Measurements from ENCODE around the gene PRUNE2.

Gene PRUNE2

GRCh38 chr9:76729116-76729515 is 176.8 kb downstream of the PRUNE2 start:
- TF ChIP-seq REST (IDR thresholded peaks at IDR 0.05; ENCODE audit: insufficient replicate concordance, low read depth) (no peak), POLR2AphosphoS5 (IDR thresholded peaks at IDR 0.05; ENCODE audit: low read depth) (no peak), GABPA (IDR thresholded peaks at IDR 0.05; ENCODE audit: low read depth) (no peak), SPI1 (IDR thresholded peaks at IDR 0.05; ENCODE audit: borderline replicate concordance, low read depth) (no peak), CTCF (IDR thresholded peaks at IDR 0.05; ENCODE audit: insufficient read depth, low read length) (no peak)
- Histone ChIP-seq H3K4me3 (replicated peaks; ENCODE audit: insufficient read depth, low read length) (no peak overlapping the region), H3K27me3 (ENCODE audit: insufficient read depth, poor library complexity, severe bottlenecking) (peaks cover 3% of the 10 kb centered on the region), H3K27ac (replicated peaks) (no peak overlapping the region)
- DNase-seq (ENCODE audit: low read depth in 1 of 2, low spot score in 1 of 2): no peak

- TF ChIP-seq GABPA (IDR thresholded peaks at IDR 0.05; ENCODE audit: low read depth) (no peak), REST (IDR thresholded peaks at IDR 0.05; ENCODE audit: insufficient replicate concordance, low read depth) (no peak)
- Histone ChIP-seq H3K27ac (replicated peaks) (no peak overlapping the region), H3K27me3 (ENCODE audit: insufficient read depth, poor library complexity, severe bottlenecking) (peaks cover 4% of the 10 kb centered on the region), H3K4me3 (replicated peaks; ENCODE audit: insufficient read depth, low read length) (no peak overlapping the region)
- DNase-seq (ENCODE audit: low read depth in 1 of 2, low spot score in 1 of 2): no peak
Measured at GRCh38 chr9:76725885-76726284, 180.0 kb downstream of the PRUNE2 start.

- no peak overlapping the region for H3K27ac ChIP-seq (replicated peaks)
- peak in 1 of 2 experiments; percentile 11 for DNase-seq (ENCODE audit: low read depth in 1 of 2, low spot score in 1 of 2)
- no peak overlapping the region for H3K4me3 ChIP-seq (replicated peaks; ENCODE audit: insufficient read depth, low read length)
- peaks cover 8% of the 10 kb centered on the region for H3K27me3 ChIP-seq (ENCODE audit: insufficient read depth, poor library complexity, severe bottlenecking)
- TF ChIP-seq POLR2AphosphoS5 (IDR thresholded peaks at IDR 0.05; ENCODE audit: low read depth): no peak
- TF ChIP-seq GABPA (IDR thresholded peaks at IDR 0.05; ENCODE audit: low read depth): no peak
- peak; percentile 83 for TF ChIP-seq SPI1 (IDR thresholded peaks at IDR 0.05; ENCODE audit: borderline replicate concordance, low read depth)
Measured at GRCh38 chr9:76725011-76725546, 180.8 kb downstream of the PRUNE2 start.

- DNase-seq (ENCODE audit: low read depth in 1 of 2, low spot score in 1 of 2): no peak
- Histone ChIP-seq H3K27me3 (ENCODE audit: insufficient read depth, poor library complexity, severe bottlenecking) (peaks cover 6% of the 10 kb centered on the region), H3K27ac (replicated peaks) (no peak overlapping the region), H3K4me3 (replicated peaks; ENCODE audit: insufficient read depth, low read length) (no peak overlapping the region)
- TF ChIP-seq SPI1 (IDR thresholded peaks at IDR 0.05; ENCODE audit: borderline replicate concordance, low read depth) (no peak), REST (IDR thresholded peaks at IDR 0.05; ENCODE audit: insufficient replicate concordance, low read depth) (no peak), CTCF (IDR thresholded peaks at IDR 0.05; ENCODE audit: insufficient read depth, low read length) (no peak), GABPA (IDR thresholded peaks at IDR 0.05; ENCODE audit: low read depth) (no peak), POLR2AphosphoS5 (IDR thresholded peaks at IDR 0.05; ENCODE audit: low read depth) (no peak)
Measured at GRCh38 chr9:76720245-76720644, 185.7 kb downstream of the PRUNE2 start.

All from HL-60 (cell line).